ENCODE results near the gene MELTF. TPM values are rescaled to one million over a fixed set of nuclear protein-coding genes. Genes with fewer than 3 reads are reported as not detected.

MELTF gene
- total RNA-seq, 1 donor from 2014 or later = 12.9 TPM

GRCh38 chr3:196968233-196969133, 61.1 kb downstream of the MELTF start, which contains the start of gene PIGZ:
Gene PIGZ, minus strand, starts transcription at chr3:196968833. Its CDS starts 16,802 bp downstream, at chr3:196952031.
- no peak for DNase-seq (ENCODE audit: low read depth)

- DNase-seq (ENCODE audit: low read depth) = no peak
Observed at GRCh38 chr3:196967412-196968232, 62.0 kb downstream of the MELTF start.

GRCh38 chr3:196966526-196967401, 62.9 kb downstream of the MELTF start:
- DNase-seq (ENCODE audit: low read depth) = no peak

- no peak for DNase-seq (ENCODE audit: low read depth)
Observed at GRCh38 chr3:196965804-196966173, 63.8 kb downstream of the MELTF start.

GRCh38 chr3:196965112-196965803, 64.4 kb downstream of the MELTF start:
- no peak for DNase-seq (ENCODE audit: low read depth)

GRCh38 chr3:196963631-196963953, 66.0 kb downstream of the MELTF start:
- no peak for DNase-seq (ENCODE audit: low read depth)

GRCh38 chr3:196962930-196963630, 66.5 kb downstream of the MELTF start:
- DNase-seq (ENCODE audit: low read depth) = no peak

- no peak for DNase-seq (ENCODE audit: low read depth)
Observed at GRCh38 chr3:196962108-196962929, 67.3 kb downstream of the MELTF start.

GRCh38 chr3:196954832-196955231, 74.8 kb downstream of the MELTF start:
- no peak for DNase-seq (ENCODE audit: low read depth)

Other genes starting within 250 kb of the MELTF start
- 33.0 and 36.6 TPM in 2 replicates for gene SENP5, start 161.9 kb downstream of the MELTF start, total RNA-seq
- 76.4 and 94.9 TPM in 2 replicates for gene NCBP2, start 87.3 kb downstream of the MELTF start, total RNA-seq
- 3.0 and 3.1 TPM in 2 replicates for gene PIGZ, start 61.0 kb downstream of the MELTF start, total RNA-seq

All from renal cortical epithelial cell (primary cell).